Endodermal cell (in vitro differentiated cells): Measurements from ENCODE around the gene LTA. TPM values are rescaled to one million over a fixed set of nuclear protein-coding genes. Genes with fewer than 3 reads are reported as not detected.

Experiments used
- DNase-seq: peaks from one replicate; pipeline ENCODE4 v3.0.0-alpha.2; 2017
- H3K27ac ChIP-seq: 2 replicates; pipeline ENCODE4 v1.5.1; 2013; ENCODE audit warnings: mild to moderate bottlenecking, low read depth, low read length, moderate library complexity
- H3K27me3 ChIP-seq: 2 replicates; pipeline ENCODE4 v1.6.1; 2013; ENCODE audit warnings: mild to moderate bottlenecking, low read length, moderate library complexity; ENCODE audit not compliant: insufficient read depth, control insufficient read depth, poor library complexity, severe bottlenecking
- H3K36me3 ChIP-seq: 2 replicates; pipeline ENCODE4 v1.7.0; 2013; ENCODE audit warnings: mild to moderate bottlenecking, low read length, moderate library complexity; ENCODE audit not compliant: control insufficient read depth, insufficient read depth
- H3K4me1 ChIP-seq: one replicate; pipeline ENCODE4 v1.7.0; 2013; ENCODE audit warnings: low read length; ENCODE audit not compliant: control insufficient read depth, insufficient read depth
- H3K4me3 ChIP-seq: 2 replicates; pipeline ENCODE4 v1.5.1; 2013; ENCODE audit warnings: mild to moderate bottlenecking, low read length, moderate library complexity
- H3K9ac ChIP-seq: 2 replicates; pipeline ENCODE4 v1.6.1; 2013; ENCODE audit warnings: mild to moderate bottlenecking, low read length, moderate library complexity; ENCODE audit not compliant: poor library complexity, severe bottlenecking; ENCODE audit errors: extremely low read depth
- H3K9me3 ChIP-seq: 2 replicates; pipeline ENCODE4 v1.6.1; 2013; ENCODE audit warnings: mild to moderate bottlenecking, low read length, moderate library complexity; ENCODE audit not compliant: control insufficient read depth
- H3K27ac Mint-ChIP-seq: 2 replicates; pipeline ENCODE4 v1.8.0; 2020; ENCODE audit warnings: mixed read lengths
- H3K27me3 Mint-ChIP-seq: 2 replicates; pipeline ENCODE4 v1.8.0; 2021; ENCODE audit warnings: mild to moderate bottlenecking, mixed read lengths; ENCODE audit not compliant: insufficient read depth
- H3K36me3 Mint-ChIP-seq: 2 replicates; pipeline ENCODE4 v1.8.0; 2020; ENCODE audit warnings: low read depth, mixed read lengths
- H3K4me1 Mint-ChIP-seq: 2 replicates; pipeline ENCODE4 v1.8.0; 2020; ENCODE audit warnings: mixed read lengths
- H3K4me3 Mint-ChIP-seq: 2 replicates; pipeline ENCODE4 v1.8.0; 2020; ENCODE audit warnings: mild to moderate bottlenecking, moderate library complexity, mixed read lengths
- H3K9me3 Mint-ChIP-seq: 2 replicates; pipeline ENCODE4 v1.8.0; 2020; ENCODE audit warnings: mild to moderate bottlenecking, mixed read lengths
- CTCF ChIP-seq: fragments of 200-600 bp; sonication (generic); conservative IDR thresholded peaks from 2 replicates; pipeline ENCODE4 v1.5.0; 2021; ENCODE audit warnings: antibody characterized with exemption, mild to moderate bottlenecking
- WGBS, 2 experiments: methylation state at CpG; one replicate each; pipeline versions ENCODE4 v1.1.5 to v1.1.7; 2013; ENCODE audit warnings: missing lambda C conversion rate in 2 of 2, mixed read lengths in 1 of 2; ENCODE audit not compliant: insufficient coverage in 1 of 2, insufficient read length in 1 of 2; 5-methylcytosine and 5-hydroxymethylcytosine counted together
- total RNA-seq, 2 donors: library from RNA; stranded (reverse); fragmentation: NEBNext Ultra II Directional in 1 of 2; extraction: Animal tissue kit (Norgen Biotek cat#: 25700) in 1 of 2; gene quantifications; 2 replicates in 1 of 2; 3 replicates in 1 of 2; pipeline ENCODE4 v1.2.1, GENCODE V29; 2021

The LTA gene
- total RNA-seq, 2 donors from 2014 or later, result not detected

- Histone ChIP-seq H3K9ac (peak overlapping the region; percentile 11), H3K27ac (no peak overlapping the region), H3K4me1 (peaks cover 6% of the 10 kb centered on the region), H3K36me3 (no peaks in the 10 kb centered on the region), H3K4me3 (no peak overlapping the region), H3K9me3 (no peaks in the 10 kb centered on the region), H3K27me3 (no peaks in the 10 kb centered on the region)
- Mint-ChIP-seq H3K4me1 (peaks cover 7% of the 10 kb centered on the region), H3K36me3 (no peaks in the 10 kb centered on the region), H3K27me3 (peaks cover 28% of the 10 kb centered on the region), H3K4me3 (no peak overlapping the region), H3K9me3 (no peaks in the 10 kb centered on the region), H3K27ac (no peak overlapping the region)
- TF ChIP-seq CTCF, result no peak
- DNase-seq, result no peak
- WGBS, 2 experiments, result 72 to 87% methylated on average over 3 to 9 of the region's 9 CpGs
Observed at GRCh38 chr6:31573239-31574105, 1.4 kb downstream of the LTA start.

DNA sequence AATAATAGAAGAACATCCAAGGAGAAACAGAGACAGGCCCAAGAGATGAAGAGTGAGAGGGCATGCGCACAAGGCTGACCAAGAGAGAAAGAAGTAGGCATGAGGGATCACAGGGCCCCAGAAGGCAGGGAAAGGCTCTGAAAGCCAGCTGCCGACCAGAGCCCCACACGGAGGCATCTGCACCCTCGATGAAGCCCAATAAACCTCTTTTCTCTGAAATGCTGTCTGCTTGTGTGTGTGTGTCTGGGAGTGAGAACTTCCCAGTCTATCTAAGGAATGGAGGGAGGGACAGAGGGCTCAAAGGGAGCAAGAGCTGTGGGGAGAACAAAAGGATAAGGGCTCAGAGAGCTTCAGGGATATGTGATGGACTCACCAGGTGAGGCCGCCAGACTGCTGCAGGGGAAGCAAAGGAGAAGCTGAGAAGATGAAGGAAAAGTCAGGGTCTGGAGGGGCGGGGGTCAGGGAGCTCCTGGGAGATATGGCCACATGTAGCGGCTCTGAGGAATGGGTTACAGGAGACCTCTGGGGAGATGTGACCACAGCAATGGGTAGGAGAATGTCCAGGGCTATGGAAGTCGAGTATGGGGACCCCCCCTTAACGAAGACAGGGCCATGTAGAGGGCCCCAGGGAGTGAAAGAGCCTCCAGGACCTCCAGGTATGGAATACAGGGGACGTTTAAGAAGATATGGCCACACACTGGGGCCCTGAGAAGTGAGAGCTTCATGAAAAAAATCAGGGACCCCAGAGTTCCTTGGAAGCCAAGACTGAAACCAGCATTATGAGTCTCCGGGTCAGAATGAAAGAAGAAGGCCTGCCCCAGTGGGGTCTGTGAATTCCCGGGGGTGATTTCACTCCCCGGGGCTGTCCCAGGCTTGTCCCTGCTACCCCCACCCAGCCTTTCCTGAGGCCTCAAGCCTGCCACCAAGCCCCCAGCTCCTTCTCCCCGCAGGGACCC, 2.3 kb downstream of the LTA start:
- DNase-seq, result peak; percentile 70
- 92% methylated on average over 7 to 14 of the region's 14 CpGs for WGBS, 2 experiments

More for the DNA sequence above, 2.3 kb downstream of the LTA start:
- H3K36me3 ChIP-seq, result no peaks in the 10 kb centered on the region
- H3K4me1 Mint-ChIP-seq, result peaks cover 7% of the 10 kb centered on the region
- H3K4me3 Mint-ChIP-seq, result no peak overlapping the region
- H3K4me3 ChIP-seq, result no peak overlapping the region
- H3K27me3 Mint-ChIP-seq, result peaks cover 28% of the 10 kb centered on the region
- H3K4me1 ChIP-seq, result peaks cover 6% of the 10 kb centered on the region
- H3K27ac Mint-ChIP-seq, result no peak overlapping the region
- H3K36me3 Mint-ChIP-seq, result no peaks in the 10 kb centered on the region
- H3K9me3 Mint-ChIP-seq, result no peaks in the 10 kb centered on the region
- peak overlapping the region; percentile 11 for H3K9ac ChIP-seq
- no peak overlapping the region for H3K27ac ChIP-seq
- no peaks in the 10 kb centered on the region for H3K9me3 ChIP-seq
- peak; percentile 50 for TF ChIP-seq CTCF
- no peaks in the 10 kb centered on the region for H3K27me3 ChIP-seq
